ENCODE data around the gene CDC40. TPM values are rescaled to one million over a fixed set of nuclear protein-coding genes. Genes with fewer than 3 reads are reported as not detected.
A peak's percentile ranks its signal among the peaks of the same experiment; 100 is the strongest.
"Not testable (repeated sequence)": the region's sequence is repeated elsewhere in the genome, so short reads cannot be mapped to it uniquely, and the experiment has no call there.

Gene CDC40
- total RNA-seq, 1 donor from 2014 or later = 21.2 TPM

DNA sequence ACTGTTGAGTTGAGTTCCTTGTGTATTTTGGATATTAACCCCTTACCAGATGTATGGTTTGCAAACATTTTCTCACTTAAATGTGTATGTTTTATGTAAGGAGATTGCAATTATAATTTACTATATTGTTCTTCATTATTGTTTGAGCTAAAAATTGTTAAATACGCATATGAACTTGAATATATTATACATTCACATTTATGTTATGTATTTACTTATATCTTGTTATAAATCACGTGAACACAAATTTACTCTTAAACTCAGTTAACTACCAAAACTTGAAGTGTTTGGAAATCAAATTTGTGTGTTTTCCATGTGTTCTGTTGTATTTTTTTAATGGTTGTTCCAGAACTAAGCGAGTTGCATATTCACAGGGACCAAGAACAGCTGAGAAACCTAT, 18.3 kb downstream of the CDC40 start:
- FAIRE-seq (no peak), DNase-seq (ENCODE audit: low spot score in 2 of 2) (no peak)

DNA sequence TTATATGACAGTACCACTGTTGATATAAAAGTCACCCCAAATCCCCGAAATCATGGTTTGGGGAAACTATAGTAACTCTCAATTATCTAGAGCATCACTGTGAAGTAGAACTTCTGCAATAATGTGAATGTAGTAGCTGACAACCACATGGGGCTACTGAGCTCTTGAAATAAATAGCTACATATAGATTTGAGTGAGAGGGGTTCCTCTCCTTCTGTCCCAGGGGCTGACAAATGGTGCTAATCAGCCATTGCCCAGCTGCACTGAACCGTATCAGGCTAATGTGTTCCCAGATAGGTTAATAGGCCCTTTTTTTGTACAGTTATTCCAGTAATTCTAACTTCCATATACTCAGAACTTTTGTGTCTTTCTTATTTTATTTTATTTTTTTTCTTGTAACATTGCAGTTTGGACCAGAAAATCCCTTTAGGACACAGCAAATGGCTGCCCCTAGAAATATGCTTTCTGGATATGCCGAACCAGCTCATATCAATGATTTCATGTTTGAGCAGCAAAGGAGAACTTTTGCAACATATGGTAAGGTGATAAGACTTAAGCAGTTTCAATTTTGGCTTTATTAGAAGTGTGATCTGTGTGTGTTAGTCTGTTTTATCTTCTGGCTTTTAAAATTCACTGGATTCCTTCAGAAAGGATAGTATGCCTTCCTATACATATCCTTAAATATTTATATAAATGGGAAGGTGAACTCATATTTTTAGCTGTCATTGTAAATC, 21.1 kb downstream of the CDC40 start:
- FAIRE-seq (no peak), DNase-seq (ENCODE audit: low spot score in 2 of 2) (no peak)

DNA sequence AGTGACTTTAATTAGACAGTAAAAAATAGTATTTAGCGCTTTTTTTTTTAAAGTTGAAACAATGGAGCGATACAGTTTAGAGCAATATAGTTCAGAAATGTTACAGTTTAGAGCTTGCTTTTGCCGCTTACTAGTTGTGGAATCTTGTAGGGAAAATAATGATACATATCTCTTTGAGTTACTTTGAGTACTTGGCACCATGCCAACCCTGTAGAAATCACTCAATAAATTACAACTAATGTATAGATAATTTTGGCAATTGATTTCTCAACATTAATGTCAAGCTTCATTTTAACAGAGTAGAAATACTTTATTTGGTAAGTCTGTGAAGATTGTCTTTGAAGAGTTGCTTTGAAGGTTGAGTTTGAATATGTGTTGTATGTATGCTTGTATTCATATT, 27.4 kb downstream of the CDC40 start:
- DNase-seq (ENCODE audit: low spot score in 2 of 2) (no peak), FAIRE-seq (no peak)

DNA sequence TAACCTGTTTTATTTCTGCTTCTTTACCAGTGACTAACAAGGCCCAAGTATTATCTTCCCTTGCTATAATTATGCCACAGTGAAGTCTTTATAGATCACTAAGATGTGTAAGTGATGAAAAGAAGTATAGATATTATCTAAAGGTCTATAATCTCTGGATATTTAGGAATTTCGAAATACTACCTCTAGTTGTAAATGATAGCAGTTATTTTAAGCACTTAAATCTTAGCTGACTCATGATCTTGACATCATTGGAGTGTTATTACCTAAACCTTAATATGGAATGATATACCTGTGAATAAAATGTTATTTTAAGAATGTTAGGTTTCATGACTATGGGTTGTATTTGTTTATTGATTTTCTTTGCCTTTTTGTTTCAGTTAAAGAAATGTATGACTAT, 31.5 kb downstream of the CDC40 start:
- no peak for DNase-seq (ENCODE audit: low spot score in 2 of 2)
- no peak for FAIRE-seq

DNA sequence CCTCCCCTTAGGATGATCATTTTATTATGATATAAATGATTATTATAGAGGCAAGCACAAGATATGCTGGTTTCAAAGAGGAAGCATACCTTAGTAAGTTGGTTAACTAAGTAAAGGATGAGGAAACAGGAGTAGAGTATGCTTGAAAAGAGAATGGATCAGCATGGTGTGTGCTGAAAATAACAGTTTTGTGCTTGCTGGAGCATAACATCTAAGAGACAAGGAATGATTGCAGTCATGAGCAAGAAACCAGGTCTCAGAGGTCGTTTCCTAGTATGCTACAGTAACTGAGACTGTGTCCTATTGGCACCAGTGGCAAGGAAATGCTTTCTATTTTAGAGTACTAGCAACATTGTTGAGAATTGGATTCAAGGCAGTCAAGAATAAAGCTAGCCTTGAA, 34.1 kb downstream of the CDC40 start:
- no peak for FAIRE-seq
- DNase-seq (ENCODE audit: low spot score in 2 of 2) = no peak

DNA sequence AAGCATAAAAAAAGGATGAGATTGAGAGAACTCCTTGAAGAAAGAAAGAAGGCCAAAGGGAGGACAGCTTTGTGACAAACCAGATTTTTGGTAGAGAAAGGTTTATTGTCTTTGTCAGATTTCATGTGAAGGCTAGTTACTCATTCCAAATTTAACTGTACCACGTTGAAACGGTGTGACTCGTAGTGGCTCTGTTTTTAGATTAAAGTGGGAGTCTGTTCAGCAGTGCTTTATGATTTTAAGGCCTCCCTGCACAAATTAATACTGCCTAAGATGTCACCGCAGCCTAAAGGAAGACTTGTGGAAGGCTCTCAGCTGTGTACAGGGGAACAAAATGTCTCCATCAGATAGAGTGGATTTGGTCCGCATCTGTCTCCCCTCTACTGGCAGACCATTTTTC, 35.9 kb downstream of the CDC40 start:
- FAIRE-seq (no peak), DNase-seq (ENCODE audit: low spot score in 2 of 2) (no peak)

DNA sequence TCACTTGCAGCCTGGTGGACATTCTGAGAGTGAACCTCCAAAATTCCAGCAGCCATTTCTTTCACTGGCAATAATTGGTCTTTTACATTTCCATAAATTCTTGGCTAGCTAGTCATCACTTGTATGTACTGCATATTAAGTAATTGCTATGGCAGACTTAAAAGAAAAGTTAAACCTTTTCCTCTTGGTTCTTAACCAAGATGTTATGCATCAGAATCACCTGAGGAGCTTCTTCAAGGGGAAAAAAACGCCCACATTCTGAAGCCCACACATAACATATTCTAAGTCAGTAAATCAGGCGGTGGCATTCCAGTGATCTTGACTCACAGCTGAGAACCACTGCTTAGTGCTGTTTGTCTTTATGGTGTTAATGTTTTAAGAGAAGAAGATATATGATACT, 37.0 kb downstream of the CDC40 start:
- FAIRE-seq (no peak), DNase-seq (ENCODE audit: low spot score in 2 of 2) (no peak)

DNA sequence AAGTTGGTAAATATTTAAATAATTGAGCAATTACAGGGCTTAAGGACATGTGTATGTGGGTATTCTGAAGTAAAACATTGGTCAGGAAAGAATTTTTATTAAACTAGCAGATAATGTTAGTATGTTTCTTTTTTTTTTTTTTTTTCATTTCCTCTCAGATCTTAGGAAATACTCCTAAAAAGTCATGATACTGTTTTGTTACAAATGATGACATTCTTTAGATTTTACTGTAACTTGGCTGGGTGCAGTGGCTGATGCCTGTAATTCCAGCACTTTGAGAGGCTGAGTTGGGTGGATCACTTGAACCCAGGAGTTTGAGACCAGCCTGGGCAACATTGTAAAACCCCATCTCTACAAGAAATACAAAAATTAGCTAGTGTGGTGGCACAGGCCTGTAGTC, 41.5 kb downstream of the CDC40 start:
- no peak for DNase-seq (ENCODE audit: low spot score in 2 of 2)
- FAIRE-seq = no peak

DNA sequence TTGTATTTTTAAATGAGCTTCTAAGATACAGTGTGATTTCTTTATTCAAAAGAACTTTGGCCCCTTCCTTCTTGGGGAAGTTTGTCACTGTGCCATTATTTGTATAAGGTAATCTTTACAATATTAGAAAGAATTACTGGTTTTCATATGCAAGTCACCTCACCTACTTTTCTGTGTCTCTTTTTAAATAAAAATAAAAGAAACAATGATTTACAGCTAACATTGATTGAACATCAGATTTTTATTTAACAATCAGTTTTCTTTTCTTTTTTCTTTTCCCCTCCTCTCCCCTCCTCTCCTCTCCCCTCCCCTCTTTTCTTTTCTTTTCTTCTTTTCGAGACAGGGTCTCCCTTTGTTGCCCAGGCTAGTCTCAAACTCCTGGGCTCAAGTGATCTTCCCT, 46.0 kb downstream of the CDC40 start:
- FAIRE-seq = no peak
- DNase-seq (ENCODE audit: low spot score in 2 of 2) = no peak

DNA sequence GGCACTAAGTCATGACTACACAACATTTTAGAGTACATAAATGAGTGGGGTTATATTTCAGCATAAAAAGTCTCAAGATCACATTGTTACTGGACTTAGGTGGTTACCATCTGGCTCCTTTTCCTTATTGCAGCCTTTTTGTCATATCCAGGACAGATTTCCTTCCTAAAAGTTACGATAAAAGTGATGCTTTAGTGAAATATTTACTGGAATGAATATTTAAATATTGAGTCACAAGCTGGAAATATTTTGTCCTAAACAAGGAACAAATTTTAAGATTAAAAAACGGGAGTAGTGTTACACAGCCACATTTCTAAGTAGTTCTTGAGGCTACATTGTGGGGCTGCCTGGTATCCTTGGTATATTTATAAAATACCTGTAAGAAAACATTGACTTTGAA, 52.2 kb downstream of the CDC40 start:
- DNase-seq (ENCODE audit: low spot score in 2 of 2) (no peak), FAIRE-seq (no peak)

DNA sequence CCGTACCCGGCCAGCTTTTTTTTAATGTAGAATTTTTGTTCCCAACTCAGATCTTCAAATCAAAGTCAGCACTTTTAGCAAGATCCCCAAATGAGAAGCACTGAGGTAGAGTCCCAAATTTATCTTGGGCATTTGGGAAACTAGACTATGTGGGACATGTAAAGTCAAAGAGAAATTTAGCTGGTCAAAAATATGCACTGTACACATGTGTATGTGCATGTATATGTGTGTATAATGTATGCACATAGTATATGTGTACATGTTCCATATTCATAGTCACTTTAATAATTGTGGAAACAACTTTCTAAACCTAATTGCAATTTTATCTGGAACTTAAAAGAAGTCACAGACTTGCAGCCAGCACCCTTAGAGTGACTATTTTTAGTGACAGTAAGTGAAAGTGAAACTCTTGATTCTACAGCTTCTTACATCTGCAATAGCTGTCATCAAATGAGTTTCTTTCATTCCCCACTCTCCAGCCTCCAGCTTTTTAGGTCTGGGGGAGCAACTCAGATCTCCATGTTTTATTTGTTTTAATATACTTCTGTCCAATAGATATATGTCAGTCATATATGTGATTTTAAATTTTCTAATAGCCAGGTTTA, 53.6 kb downstream of the CDC40 start:
- FAIRE-seq (peak; percentile 56), DNase-seq (ENCODE audit: low spot score in 2 of 2) (no peak)

DNA sequence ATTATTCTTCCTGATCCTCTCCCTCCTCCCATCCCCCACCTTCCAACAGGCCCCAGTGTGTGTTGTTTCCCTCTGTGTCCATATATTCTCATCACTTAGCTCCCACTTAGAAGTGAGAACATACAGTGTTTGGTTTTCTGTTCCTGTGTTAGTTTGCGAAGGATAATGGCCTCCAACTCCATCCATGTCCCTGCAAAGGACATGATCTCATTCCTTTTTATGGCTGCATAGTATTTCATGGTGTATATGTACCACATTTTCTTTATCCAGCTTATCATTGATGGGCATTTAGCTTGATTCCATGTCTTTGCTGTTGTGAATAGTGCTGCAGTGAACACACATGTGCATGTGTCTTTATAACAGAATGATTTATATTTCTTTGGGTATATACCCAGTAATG, 55.8 kb downstream of the CDC40 start:
- DNase-seq (ENCODE audit: low spot score in 2 of 2); FAIRE-seq: not testable (repeated sequence)

DNA sequence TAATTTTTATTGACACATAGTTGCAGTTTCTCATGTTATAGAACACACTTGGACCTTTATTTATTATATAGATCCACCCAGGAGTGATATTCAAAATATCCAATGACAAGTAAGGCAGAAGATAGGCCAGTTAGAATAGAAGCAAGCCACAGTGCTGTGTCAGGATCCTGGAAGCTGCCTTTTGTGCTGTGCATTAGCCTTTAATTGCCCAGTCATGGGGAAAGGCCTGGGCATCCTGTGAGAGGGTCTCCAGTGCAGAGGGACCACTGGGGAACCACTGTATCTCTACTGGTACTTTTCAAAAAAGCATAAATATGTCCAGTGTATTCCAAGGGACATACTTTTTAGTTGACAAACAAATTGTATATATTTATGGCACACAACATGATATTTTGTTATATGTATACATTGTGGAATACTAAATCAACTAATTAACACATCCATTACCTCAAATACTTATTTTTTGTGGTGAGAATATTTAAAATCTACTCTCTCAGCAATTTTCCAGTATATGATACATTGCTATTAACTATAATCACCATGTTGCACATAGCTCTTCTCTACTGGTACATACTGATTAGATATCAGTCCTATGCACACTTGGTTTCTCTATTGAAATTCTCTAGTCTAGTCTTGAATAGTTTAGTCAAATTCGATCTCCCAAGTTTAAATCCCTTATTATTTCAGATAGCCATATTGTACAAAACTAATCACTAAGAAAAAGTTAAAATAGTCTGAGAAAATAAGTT, 59.5 kb downstream of the CDC40 start:
- FAIRE-seq (no peak), DNase-seq (ENCODE audit: low spot score in 2 of 2) (no peak)

DNA sequence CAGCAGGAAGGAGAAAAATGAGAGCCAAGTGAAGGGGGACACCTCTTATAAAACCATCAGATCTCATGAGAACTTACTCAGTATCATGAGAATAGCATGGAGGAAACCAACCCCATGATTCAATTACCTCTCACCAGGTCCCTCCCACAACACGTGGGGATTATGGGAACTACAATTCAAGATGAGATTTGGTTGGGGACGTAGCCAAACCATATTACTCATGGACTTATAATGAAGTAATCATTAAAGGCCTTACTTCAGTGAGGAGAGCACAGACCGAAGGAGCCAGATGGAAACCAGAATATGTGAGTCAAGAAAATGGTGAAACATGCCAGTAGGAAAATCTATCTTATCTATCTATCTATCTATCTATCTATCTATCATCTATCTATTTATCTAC, 64.4 kb downstream of the CDC40 start:
- not testable (repeated sequence) for FAIRE-seq

DNA sequence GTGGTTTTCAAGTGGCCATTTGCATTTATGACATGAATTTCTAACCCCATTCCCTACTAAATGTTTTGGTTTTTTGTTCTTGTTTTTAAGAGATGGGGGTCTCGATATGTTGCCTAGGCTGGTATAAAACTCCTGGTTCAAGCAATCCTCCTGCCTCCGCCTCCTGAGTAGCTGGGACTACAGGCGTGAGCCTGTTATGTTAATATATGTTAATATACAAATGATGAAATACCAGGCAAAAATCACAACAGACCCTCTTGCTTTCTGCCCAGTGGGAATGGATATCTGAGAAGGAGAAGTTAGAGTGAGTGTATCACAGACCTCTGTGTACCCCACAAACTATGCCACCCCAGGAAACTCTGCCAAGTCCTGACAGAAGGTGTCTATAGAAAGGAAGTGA, 66.2 kb downstream of the CDC40 start:
- DNase-seq (ENCODE audit: low spot score in 2 of 2) = no peak
- FAIRE-seq = no peak

More for the DNA sequence above, 64.4 kb downstream of the CDC40 start:
- not testable (repeated sequence) for DNase-seq (ENCODE audit: low spot score in 2 of 2)

DNA sequence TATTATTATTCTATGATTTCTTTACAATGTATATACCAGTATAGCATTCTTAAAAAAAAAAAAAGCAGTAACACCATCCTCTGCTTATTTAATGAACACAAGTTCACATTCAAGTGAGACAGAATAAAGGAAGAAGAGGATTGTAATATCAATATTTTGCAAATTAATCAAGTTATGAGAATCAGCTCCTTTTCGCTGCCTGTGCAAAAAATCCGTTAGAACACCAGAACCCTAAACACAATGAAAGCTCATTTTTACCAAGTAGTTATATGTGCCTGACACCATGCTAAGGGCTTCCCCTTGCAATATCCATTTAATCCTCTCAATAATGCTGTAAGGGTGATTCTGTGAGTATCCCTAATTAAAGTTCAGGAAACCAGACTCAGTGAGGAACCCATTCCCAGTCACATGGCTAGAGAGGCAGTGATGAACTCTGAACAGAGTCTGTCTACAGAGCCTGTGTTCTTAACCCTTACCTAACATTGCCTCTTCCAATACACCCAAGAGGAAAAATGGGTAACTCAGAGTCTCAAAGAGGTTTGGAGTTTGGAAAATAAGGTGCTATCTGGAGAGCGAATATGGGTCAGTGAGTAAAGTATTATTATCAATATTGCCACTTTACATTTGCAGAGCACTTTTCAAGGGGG, 66.8 kb downstream of the CDC40 start:
- DNase-seq (ENCODE audit: low spot score in 2 of 2) (no peak), FAIRE-seq (no peak)

DNA sequence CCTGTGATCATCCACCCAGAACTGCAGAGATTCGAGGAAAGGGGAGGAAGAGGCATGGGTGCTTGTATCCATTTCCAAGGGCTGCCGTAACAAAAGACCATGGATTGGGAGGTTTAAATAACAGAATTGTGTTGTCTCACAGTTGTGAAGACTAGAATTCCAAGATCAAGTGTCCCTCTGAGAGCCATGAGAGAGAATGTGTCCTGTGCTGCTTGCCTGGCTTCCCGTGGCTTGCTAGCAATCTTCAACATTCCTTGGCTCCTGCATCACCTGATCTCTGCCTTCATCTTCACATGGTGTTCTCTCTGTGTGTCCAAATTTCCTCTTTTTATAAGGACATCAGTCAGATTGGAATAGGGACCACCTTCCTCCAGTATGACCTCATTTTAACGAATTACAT, 69.8 kb downstream of the CDC40 start:
- FAIRE-seq = no peak
- DNase-seq (ENCODE audit: low spot score in 2 of 2) = no peak

DNA sequence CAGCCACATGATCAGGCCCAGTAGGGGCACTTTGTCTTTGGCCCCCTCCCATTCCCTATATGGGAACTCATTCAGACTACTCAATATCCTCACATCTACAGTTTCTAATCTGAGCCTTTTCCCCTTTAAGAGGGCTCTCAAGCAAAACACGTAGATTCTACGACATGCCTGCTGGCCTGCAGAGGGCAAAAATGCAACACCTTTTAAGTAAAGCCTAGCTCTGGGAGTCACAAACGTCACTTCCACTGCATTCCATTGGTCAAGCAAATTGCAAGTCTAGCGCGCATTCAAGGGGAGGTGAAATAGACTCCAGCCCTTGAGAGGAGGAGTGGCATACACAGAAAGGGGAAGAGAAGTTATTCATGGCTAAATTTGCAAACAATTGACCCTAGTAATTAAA, 70.6 kb downstream of the CDC40 start:
- FAIRE-seq (no peak), DNase-seq (ENCODE audit: low spot score in 2 of 2) (no peak)

DNA sequence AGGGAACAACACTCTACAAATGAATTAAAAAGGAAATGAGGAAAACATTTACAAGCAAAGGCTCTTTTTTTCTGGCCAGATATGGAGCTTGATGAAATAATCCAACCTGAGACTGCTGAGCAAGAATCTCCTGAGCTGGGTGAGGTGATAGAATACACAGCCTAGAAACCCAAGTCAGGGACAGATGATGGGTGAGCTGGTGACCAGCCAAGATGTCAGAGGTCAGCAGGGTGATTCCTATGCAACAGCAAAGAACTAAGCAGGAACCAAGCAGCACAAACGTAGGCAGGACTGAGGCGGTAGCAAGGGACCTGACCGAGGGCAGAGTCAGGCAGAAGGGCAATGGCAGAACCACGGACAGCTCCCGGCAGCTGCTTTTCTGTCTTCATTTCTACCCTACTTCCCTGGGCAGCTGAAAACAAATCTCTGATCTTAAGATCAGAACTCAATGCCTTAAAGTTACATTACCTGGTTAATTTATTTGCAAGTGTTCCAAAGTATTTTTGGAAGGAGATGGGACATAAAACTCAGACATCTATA, 75.1 kb downstream of the CDC40 start:
- no peak for DNase-seq (ENCODE audit: low spot score in 2 of 2)
- FAIRE-seq = no peak

DNA sequence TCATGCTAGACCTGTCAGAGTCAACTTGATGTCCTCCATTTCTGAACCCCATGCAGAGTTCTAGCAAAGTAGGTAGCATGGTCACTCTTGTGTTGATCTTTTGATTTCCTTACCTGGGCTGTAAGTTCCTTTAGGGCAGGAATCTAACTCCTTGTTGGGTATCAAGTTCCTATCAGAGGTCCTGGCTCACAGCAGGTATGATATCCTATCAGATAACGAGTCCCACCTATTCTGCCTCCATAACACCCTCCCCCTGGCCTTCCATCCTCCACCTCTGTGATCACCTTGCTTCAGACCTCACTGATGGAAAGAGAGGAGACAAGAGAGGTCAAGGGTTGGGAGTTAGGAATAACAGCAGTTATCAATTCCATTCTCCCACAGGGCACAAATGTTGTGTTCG, 76.1 kb downstream of the CDC40 start:
- FAIRE-seq (no peak), DNase-seq (ENCODE audit: low spot score in 2 of 2) (no peak)

DNA sequence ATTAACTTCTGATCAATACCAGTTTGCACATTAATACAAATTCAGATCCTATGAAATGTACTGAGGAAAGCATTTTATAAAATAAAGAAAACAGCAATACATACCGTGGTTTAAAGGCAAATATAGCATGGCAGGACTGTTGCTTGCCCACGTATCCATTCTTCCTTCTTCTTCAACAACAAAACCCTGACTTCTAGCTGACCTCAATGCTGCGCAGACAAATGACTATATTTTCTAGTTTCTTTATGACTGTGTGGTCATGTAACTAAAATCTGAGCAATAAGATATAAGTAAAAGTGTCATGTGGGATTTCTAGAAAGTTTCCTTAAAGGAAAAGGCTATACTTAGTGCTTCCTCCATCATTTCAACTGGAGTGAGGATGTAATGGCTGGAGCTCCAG, 85.0 kb downstream of the CDC40 start:
- no peak for FAIRE-seq
- no peak for DNase-seq (ENCODE audit: low spot score in 2 of 2)
